Adipose tissue (tissue), 3 donors: ENCODE data around the gene PCTP. TPM values are rescaled to one million over a fixed set of nuclear protein-coding genes. Genes with fewer than 3 reads are reported as not detected.

ENCODE experiments used
- H3K27ac ChIP-seq: one replicate; pipeline ENCODE4 v1.5.1; 2013; ENCODE audit warnings: low read depth, low read length
- WGBS, 3 donors: extraction: QIAGEN DNeasy Blood & Tissue Kit; methylation state at CpG; one replicate each; pipeline ENCODE4 v1.1.7; 2013; 5-methylcytosine and 5-hydroxymethylcytosine counted together
- polyA plus RNA-seq, 3 donors: library from polyadenylated mRNA; stranded (reverse); fragments of 200-250 nt; gene quantifications; one replicate each; pipeline ENCODE4 v1.2.3, GENCODE V29; 2013
- donor health status: healthy with polysubstance abuse.
- donor health status: Bipolar disorder and iron deficiency.
- donor health status: healthy.

Gene PCTP
- polyA plus RNA-seq, 3 donors, result 8.8 to 24.1 (median 14.9) TPM

DNA sequence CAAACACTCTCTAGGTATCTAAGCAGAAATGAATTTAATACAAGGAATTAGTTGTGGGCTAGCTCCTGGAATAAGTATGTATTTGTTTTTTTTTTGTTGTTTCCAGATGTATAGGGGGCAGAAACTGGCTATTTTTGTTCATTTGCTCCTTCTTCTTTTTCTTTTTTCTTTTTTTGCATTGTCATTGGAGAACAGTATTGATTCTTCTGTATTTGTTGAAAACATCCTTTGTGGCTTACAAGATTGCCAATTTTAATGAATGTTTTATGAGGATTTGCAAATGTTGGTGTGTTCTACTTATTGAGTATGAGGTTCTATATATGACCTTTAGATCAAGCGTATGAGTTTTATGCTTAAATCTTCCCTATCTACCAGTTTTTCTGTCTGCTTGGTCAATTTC, 5.6 kb upstream of the PCTP start:
- no peak overlapping the region for H3K27ac ChIP-seq
- 96 to 100% (median 97%) methylated on average over 1 of the region's 1 CpG for WGBS, 3 donors

DNA sequence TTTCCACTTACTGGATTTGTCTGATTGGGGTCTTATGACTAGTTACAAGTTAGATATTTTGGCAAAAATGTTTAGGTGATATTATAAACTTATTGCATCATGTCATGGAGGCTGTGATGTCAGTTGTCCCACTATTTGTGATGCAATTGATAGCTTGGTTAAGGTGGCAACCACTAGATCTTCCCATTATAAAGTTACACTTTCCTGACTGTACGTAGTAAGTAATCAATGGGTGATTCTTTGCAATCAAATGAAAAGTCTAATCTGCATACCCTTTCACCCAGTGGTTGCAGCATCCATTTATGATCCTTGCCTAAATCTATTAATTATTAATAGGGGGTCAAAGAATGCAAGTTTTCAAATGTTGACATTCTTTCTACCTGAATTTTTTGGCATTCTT, 4.4 kb upstream of the PCTP start:
- 73 to 84% (median 74%) methylated on average over 1 of the region's 1 CpG for WGBS, 3 donors
- no peak overlapping the region for H3K27ac ChIP-seq

DNA sequence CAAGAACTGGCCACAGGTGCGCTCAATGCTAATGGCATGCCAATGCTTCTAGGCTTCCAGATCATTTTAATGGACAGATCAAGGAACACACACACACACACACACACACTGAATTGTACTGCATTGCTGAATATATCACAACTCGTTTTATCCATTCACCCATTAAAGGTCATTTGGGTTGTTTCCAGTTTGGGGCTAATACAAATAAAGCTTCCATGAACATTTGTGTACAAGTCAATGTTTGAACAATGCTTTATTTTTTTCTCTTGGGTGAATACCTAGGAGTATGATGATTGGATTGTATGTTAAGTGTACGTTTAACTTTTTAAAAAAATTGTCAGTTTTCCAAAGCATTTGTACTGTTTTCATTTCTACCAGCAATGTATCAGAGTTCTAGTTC, 3.6 kb upstream of the PCTP start:
- 55 to 68% (median 62%) methylated on average over 3 of the region's 3 CpGs for WGBS, 3 donors
- no peak overlapping the region for H3K27ac ChIP-seq

DNA sequence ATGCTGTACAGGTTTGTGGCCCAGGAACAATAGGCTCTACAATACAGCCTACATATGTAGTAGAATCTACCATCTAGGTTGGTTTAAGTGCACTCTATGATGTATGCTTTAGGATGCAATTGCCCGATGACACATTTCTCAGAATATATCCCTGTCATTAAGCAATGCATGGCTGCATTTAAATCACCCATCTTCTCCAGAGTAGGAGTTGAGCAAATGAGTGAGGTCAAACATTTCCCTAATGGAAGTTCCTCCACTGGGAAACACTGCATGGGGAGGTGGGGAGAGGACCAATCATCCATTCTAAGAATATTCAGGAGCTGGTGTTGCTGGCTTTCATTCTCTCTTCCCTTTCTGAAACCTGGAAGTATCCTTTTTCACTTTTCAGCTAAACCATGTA, 2.0 kb upstream of the PCTP start:
- H3K27ac ChIP-seq, result no peak overlapping the region
- 94 to 99% (median 95%) methylated on average over 1 of the region's 1 CpG for WGBS, 3 donors

DNA sequence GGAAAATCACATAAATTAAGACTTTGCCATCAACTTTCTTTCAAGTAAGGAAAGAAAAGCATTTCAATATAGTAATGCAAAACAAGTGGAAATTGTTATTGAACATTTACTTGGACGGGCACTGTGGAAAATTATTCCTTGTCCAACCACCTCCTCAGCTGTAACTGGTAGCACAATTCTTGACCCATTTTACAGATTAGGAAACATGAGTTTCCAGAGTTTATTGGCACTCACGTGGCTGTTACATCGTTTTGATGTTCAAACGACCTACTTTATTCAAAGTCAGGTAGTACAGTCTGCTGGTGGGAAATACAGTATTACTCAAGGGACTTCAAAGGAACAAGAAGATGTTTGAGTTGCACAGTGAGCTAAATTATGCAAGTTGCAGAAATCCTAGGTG, 866 bp upstream of the PCTP start:
- no peak overlapping the region for H3K27ac ChIP-seq

DNA sequence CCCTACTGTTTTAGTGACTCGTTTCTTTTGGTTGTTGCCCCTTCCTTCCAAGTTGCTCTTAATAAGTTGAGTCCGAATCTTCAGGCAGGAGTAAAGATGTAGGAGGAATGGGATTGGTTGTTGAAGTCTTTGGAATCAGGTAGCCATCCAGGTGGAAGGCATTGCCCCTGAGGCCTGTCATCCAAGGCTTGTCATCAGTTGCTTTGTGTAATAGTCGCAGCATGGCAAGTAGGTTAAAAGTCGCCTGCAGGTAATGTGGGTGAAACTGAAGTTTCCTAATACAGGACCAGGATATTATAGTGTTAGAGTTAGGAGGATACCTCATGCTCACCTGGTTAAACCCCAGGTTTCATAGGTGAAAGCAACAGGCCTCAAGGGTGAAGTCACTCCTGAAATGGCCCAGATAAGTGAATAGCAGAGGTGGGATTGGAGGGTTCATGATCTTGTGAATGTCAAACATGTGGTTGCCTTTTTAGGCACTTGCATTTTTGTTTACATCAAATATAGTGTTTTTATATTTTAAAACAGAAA, 934 bp downstream of the PCTP start:
- H3K27ac ChIP-seq, result no peak overlapping the region
- 67 to 75% (median 73%) methylated on average over 4 of the region's 4 CpGs for WGBS, 3 donors

More for the DNA sequence above, 866 bp upstream of the PCTP start:
- WGBS, 3 donors, result 69 to 81% (median 70%) methylated on average over 4 of the region's 4 CpGs

DNA sequence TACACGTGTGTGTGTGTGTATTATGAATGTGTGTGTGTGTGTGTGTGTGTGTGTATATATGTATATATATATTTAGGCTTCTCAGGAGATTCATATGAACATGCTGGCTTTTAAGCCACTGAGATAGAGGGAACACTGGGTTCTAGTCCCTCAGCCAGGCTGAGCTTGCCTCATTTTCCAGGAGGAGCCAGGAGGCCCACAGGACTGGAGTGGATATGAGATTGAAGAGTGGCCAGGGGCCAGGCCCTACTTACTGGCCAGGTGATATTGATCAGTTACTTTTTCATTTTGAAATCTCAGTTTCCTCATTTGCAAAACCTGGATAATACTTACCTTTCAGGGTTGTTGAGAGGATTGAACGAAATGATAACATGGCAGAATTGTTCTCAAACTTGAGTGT, 5.8 kb downstream of the PCTP start:
- 91 to 96% (median 94%) methylated on average over 2 of the region's 2 CpGs for WGBS, 3 donors
- H3K27ac ChIP-seq, result no peak overlapping the region

DNA sequence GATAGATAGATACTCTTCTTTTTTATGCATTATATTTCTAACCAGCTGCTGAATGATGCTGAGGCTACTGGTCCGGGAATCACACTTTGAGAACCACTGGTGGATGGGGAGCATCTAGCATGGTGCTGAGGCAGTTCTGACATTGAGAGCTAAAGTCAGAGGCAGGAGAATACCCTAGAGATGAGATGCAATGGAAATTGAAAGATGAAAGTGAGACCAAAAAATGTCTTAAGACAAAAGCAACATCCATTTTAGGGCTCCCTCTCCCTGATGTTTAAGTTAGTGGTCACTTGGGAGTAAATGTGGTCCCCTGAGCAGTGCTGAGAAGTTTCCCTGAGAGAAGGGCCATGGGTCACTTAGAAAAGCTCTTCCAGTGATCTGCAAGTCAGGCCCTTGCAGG, 6.8 kb downstream of the PCTP start:
- 95 to 98% (median 97%) methylated on average over 1 of the region's 1 CpG for WGBS, 3 donors
- H3K27ac ChIP-seq, result no peak overlapping the region

DNA sequence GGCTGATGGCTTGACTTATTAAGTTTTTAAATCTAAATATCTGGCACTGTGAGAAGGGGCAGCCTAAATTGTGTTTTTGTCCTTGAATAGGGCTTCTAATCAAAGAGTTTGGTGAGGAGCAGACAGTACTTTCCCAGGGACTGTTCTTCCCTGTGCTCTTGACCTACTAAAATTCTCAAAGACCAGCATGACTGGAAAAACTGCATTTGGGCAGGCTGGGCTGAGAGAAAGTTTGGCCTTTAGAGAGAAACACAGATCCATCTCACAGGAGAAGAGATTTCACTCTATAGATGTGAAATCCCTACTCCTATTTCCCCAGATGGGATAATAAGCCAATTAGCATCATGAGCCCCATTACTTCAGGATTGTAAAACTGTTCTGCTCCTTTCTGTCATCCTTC, 7.3 kb downstream of the PCTP start:
- no peak overlapping the region for H3K27ac ChIP-seq

DNA sequence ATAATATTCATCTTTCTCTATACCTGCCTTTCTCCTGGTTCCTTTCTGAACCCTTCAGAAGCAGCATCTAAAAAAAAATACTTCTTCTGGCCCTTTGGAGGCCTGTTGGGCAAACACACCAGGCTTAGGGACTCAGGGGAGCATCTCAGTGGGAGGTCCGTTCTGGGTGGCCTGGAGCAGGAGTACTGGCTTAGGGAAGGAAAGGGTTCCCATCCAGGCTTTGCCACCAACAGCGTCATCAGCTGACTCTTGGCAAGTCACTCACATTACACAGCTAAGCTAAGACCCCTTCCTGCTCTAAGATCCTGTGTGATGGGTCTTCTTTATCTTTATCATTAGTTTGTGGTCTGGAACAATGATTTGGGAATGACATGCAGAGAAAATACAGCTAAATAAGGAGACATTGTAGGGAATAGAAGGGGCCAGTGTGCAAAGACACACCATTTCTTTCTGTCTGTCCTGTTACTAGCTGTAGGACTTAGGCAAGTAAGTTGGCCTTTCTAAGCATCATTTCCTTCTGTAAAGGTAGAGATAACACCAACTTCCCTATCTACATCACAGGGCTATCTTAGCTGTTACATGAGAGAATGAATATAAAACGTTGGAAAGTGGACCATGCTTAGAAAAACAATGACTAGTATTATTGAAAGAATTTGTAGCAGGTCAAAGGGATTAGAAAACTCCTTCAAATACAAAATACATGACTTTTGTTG, 9.9 kb downstream of the PCTP start:
- H3K27ac ChIP-seq, result no peak overlapping the region
- 50 to 67% (median 56%) methylated on average over 3 of the region's 3 CpGs for WGBS, 3 donors

DNA sequence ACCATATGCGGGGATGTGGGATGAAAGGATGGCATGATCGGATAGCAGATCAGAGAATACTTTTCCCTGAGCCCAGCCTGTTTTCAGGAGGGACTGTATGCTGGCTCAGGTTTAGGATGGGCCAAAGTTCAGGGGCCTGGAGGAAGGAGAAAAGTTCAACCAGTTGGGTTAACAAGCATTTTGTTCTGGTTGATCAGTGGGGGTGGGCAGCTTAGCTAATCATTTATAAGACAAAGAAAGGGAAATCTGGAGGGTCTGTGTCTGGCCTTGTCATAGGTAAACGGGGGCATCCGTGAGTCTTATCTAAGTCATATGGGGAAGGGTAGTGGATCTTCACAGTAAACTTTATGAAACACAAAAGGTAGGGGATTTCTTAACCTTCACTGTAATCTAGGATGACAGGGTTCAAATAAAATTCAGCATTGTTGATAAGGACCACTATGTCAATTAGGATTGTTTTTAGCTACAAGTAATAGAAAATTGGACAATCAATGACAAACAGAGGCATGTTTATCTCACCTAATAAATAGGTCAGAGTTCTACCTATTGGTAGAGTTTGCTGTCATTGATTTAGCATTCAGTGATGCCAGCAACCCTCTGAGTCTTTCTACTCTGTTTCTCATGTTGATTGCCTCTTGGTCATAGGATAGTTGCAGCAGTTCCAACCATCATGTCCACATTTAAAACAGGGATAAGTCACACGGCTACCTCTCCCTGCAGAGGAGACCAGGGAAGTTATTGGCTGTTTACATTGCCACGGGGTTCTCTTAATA, 11.4 kb downstream of the PCTP start:
- no peak overlapping the region for H3K27ac ChIP-seq
- 89 to 95% (median 94%) methylated on average over 6 of the region's 6 CpGs for WGBS, 3 donors

DNA sequence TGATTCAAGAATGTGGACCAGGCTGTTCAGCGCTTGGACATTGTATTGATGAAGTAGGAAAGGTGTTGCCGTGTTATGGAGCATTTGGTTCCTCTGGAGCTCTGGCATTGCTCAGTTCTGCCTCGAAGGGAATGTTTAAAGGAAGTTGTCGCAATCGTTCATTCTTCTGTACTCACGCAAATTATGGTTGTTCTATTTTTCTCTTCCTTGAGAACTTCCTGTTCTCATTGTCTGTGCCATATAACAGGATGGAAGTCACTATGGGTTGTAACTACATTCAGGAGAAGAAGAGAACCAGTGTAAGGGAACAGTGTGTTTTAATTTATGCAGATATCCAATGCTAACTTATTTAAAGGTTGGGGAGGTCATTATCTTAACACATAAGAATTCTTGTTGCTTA, 13.0 kb downstream of the PCTP start:
- no peak overlapping the region for H3K27ac ChIP-seq
- WGBS, 3 donors, result 40 to 76% (median 44%) methylated on average over 6 of the region's 6 CpGs

DNA sequence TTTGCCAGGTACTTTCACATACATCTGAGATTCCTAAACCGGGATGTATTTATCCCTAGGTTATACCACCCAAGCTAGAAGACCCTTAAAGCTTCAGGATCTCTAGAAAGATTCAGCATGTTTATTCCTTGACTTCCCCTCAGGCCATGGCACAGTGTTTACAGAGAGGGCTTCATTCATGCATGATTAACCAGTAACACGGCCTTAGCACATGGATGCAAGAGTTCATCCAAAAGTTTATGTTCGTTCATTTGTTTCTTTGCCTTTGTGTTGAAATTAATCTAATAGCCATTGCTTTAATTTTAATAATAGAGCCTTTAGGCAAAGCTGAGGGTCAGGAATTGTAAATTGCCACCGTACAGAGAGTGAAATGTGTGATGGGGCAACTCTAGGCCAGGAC, 13.8 kb downstream of the PCTP start:
- no peak overlapping the region for H3K27ac ChIP-seq
- WGBS, 3 donors, result 93 to 99% (median 97%) methylated on average over 4 of the region's 4 CpGs

DNA sequence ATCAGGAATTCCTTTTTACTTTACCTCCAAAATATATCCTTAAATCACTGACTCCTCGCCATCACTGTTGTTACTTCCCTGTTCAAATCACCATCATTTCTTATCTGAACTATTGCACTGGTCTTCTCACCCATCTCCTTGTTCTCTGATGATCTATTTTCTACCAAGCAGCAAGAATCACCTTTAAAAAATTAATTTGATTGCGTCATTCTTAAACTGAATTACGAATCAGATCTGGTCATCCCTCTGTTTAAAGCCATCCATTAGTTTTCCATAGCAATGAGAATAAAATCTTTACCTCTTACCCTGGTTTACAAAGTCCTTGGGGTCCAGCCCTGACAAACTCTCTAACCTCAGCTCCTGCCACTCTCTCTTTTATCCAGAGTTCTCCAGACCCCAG, 14.6 kb downstream of the PCTP start:
- H3K27ac ChIP-seq, result no peak overlapping the region
- WGBS, 3 donors, result 88 to 98% (median 95%) methylated on average over 3 of the region's 3 CpGs

DNA sequence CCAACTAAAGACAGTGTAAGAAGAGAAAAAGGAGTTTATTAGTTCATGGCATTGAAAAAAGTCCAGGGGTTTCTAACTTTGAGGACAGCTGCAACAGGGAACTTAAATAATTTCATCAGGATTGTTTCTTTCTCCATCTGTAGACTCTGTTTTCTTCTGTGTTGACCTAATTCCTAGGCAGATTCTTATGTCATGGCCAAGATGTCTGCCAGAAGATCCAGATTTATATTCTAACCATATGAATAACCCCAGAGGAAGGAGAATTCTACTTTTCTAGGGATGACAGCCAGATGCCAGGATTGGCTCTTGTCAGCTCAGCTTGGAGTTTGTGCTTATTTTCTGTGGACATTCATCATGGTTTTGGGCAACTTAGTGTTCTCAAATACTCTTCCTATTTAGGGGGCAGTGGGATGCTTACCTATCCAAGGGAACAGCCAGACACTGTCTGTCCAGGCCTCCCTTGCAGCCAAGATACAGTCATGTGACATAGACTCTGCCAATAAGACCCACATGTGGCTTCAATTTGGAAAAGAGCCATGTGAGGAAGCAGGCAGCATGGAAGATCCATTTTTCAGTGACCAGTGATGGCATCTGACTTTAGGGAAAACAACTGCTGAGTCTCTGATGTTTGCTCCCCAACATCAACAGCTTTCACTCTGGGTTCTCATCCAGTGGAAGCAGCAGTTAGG, 18.2 kb downstream of the PCTP start:
- H3K27ac ChIP-seq, result no peak overlapping the region

DNA sequence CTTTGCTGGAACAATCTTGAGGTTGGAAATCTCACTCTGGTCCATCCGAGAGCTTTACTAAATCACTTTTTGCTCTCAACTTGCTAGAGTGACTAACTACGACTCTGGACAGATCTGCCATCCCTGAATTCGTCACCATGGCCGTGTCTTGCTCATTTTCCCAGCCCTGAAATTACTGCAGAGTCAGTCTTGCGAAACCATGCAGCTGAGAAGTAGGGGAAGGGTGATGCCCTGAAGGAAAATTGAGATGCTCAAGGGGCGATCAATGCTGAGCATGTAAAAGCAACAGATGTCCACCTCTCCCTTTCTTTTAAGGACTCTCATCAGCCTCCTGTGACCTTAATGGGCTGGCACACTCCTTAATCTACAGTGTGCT, 18.8 kb downstream of the PCTP start:
- H3K27ac ChIP-seq, result no peak overlapping the region
- WGBS, 3 donors, result 52 to 67% (median 61%) methylated on average over 6 of the region's 6 CpGs

DNA sequence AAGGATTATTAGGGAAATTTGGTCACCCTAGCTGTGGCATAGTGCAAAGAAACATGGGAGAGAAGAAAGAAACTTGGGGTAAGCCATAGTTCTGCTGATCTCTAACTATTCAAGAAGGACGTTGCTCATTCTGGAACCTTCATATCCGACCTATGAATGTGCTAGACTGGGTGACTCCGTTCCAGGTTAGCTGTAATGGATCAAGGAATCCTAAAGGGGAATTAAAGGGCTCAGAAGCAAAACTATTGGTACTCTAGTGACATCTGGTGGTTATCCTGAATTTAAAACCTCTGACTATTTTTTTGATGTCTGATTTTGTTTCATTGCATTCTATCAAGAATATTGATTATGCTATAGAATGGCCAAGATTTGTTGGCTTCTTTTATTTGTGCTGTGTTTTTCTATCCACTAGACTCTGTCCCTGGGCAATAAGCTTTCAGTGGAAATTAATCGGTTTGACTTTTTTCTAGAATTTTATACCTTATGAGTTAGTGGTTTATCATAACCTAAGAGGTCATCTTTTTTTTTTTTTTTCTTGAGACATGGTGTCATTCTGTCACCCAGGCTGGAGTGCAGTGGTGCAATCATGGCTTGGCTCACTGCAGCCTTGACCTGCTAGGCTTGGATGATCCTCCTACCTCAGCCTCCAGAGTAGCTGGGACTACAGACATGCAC, 19.5 kb downstream of the PCTP start:
- no peak overlapping the region for H3K27ac ChIP-seq
- 45 to 52% (median 47%) methylated on average over 4 of the region's 4 CpGs for WGBS, 3 donors

DNA sequence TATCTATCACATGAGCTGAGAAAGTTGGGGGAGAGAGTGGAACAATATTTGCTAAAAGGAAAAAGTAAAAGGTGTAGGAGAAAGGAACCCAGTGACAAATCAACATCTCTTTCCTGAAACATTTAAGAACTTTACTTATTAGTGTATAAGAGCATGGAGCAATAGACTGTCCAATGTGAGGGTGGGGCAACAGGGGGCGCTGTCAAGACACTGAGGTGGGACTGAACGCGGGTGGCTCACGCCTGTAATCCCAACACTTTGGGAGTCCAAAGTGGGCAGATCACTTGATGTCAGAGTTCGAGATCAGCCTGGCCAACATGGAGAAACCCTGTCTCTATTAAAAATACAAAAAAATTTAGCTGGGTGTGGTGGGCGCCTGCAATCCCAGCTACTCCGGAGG, 21.2 kb downstream of the PCTP start:
- WGBS, 3 donors, result 95 to 98% (median 97%) methylated on average over 7 of the region's 7 CpGs
- no peak overlapping the region for H3K27ac ChIP-seq

DNA sequence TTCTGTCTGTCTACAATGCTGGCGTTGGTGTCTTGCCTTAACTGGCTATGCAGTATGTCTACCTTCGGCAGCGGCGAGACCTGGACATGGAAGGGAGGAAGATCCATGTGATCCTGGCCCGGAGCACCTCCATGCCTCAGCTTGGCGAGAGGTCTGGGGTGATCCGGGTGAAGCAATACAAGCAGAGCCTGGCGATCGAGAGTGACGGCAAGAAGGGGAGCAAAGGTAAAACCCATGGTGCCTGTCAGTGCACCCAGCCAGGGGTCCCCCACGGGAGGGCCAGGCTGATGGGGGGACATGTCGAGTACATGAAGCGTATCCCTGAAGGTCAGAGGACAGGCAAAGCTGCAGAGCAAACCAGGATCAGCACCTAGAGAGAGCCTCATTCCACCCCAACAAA, 22.8 kb downstream of the PCTP start:
- 82 to 89% (median 88%) methylated on average over 13 of the region's 13 CpGs for WGBS, 3 donors

More for the DNA sequence above, 22.8 kb downstream of the PCTP start:
- H3K27ac ChIP-seq, result no peak overlapping the region
